Left lung (tissue), 10 donors: ENCODE measurements around the gene RAET1L. TPM values are rescaled to one million over a fixed set of nuclear protein-coding genes. Genes with fewer than 3 reads are reported as not detected.
A peak's percentile ranks its signal among the peaks of the same experiment; 100 is the strongest.
"Not testable (repeated sequence)": the region's sequence is repeated elsewhere in the genome, so short reads cannot be mapped to it uniquely, and the experiment has no call there.

Source experiments
- ATAC-seq: fragments of 200-7000 bp; cut with Tn5 transposase; one replicate; pipeline ENCODE4 v1.9.1; 2020; ENCODE audit warnings: moderate library complexity
- DNase-seq, 4 donors: peaks; one replicate each; pipeline ENCODE4 v3.0.0-alpha.2; 2013 to 2020
- H3K27ac ChIP-seq, 2 donors: fragments of 200-600 bp; sonication (generic) in 1 of 2; one replicate each; pipeline versions ENCODE4 v1.5.0 to v1.8.0; 2020 to 2021
- H3K27me3 ChIP-seq, 2 donors: fragments of 200-600 bp; sonication (generic) in 1 of 2; one replicate each; pipeline versions ENCODE4 v1.5.0 to v1.8.0; 2020 to 2021
- H3K36me3 ChIP-seq, 2 donors: fragments of 200-600 bp; sonication (generic) in 1 of 2; one replicate each; pipeline versions ENCODE4 v1.5.0 to v1.8.0; 2020 to 2021
- H3K4me1 ChIP-seq, 2 donors: fragments of 200-600 bp; one replicate each; pipeline ENCODE4 v1.8.0; 2021
- H3K4me3 ChIP-seq, 2 donors: fragments of 200-600 bp; sonication (generic) in 1 of 2; one replicate each; pipeline versions ENCODE4 v1.5.0 to v1.8.0; 2020 to 2021; ENCODE audit warnings: mild to moderate bottlenecking in 1 of 2
- H3K9me3 ChIP-seq, 2 donors: fragments of 200-600 bp; sonication (generic) in 1 of 2; one replicate each; pipeline versions ENCODE4 v1.5.0 to v1.8.0; 2020 to 2021
- intact Hi-C, 2 donors: fragments of 100-400 bp; cut with DNase I; formaldehyde crosslinking; loops; one replicate each; pipeline versions ENCODE4 v1.11.2 to v1.14.2; 2022
- polyA plus RNA-seq, 6 donors: library from polyadenylated mRNA; unstranded; fragments of 120-200 nt; gene quantifications; one replicate each; pipeline ENCODE4 v1.2.1, GENCODE V29; 2013; ENCODE audit not compliant: insufficient read length in 6 of 6
- total RNA-seq, 2 donors: library from RNA; stranded (reverse); fragmentation: NEBNext Ultra II Directional; extraction: Animal tissue kit (Norgen Biotek cat#: 25700); gene quantifications; one replicate each; pipeline ENCODE4 v1.2.1, GENCODE V29; 2021
- TF ChIP-seq, protein P1 (sequence below), 2 donors: fragments of 200-600 bp; sonication (generic) in 1 of 2; IDR thresholded peaks; one replicate each; pipeline versions ENCODE4 v1.5.0 to v1.8.0; 2021; ENCODE audit warnings: antibody characterized with exemption in 2 of 2
- donor health status: DM: no; HTN: yes; CAD: no.
- donor health status: DM: no; HTN: no; CAD: no.

RAET1L gene
- total and polyA plus RNA-seq, 8 donors, result 0.15 to 0.58 (median 0.17) TPM; not detected in 5

- TF ChIP-seq, protein P1, sequence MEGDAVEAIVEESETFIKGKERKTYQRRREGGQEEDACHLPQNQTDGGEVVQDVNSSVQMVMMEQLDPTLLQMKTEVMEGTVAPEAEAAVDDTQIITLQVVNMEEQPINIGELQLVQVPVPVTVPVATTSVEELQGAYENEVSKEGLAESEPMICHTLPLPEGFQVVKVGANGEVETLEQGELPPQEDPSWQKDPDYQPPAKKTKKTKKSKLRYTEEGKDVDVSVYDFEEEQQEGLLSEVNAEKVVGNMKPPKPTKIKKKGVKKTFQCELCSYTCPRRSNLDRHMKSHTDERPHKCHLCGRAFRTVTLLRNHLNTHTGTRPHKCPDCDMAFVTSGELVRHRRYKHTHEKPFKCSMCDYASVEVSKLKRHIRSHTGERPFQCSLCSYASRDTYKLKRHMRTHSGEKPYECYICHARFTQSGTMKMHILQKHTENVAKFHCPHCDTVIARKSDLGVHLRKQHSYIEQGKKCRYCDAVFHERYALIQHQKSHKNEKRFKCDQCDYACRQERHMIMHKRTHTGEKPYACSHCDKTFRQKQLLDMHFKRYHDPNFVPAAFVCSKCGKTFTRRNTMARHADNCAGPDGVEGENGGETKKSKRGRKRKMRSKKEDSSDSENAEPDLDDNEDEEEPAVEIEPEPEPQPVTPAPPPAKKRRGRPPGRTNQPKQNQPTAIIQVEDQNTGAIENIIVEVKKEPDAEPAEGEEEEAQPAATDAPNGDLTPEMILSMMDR (IDR thresholded peaks at IDR 0.05), result no peak
- Histone ChIP-seq H3K36me3 (no peaks in the 10 kb centered on the region), H3K27ac (no peak overlapping the region), H3K27me3 (peaks cover 4 to 55% of the 10 kb centered on the region in 2 donors), H3K4me1 (peaks cover 0 to 5% of the 10 kb centered on the region in 2 donors), H3K9me3 (no peaks in the 10 kb centered on the region), H3K4me3 (no peak overlapping the region)
- no peak for DNase-seq
- intact Hi-C loops, result no loop called here
- no peak for ATAC-seq
These were observed 25.7 kb downstream of the RAET1L start for GRCh38 chr6:149999636-150000035.

GRCh38 chr6:149995971-149996370 is 29.4 kb downstream of the RAET1L start:
- H3K27ac ChIP-seq, result no peak overlapping the region
- no peak overlapping the region for H3K4me3 ChIP-seq
- H3K36me3 ChIP-seq, result no peaks in the 10 kb centered on the region
- TF ChIP-seq, protein P1 (IDR thresholded peaks at IDR 0.05), result no peak
- intact Hi-C loops, result no loop called here
- no peak for ATAC-seq
- no peak for DNase-seq
- H3K9me3 ChIP-seq, result no peaks in the 10 kb centered on the region
- peaks cover 36 to 69% of the 10 kb centered on the region in 2 donors for H3K27me3 ChIP-seq
- H3K4me1 ChIP-seq, result peaks cover 0 to 4% of the 10 kb centered on the region in 2 donors

GRCh38 chr6:149995235-149995750 is 30.0 kb downstream of the RAET1L start:
- Histone ChIP-seq H3K9me3 (no peaks in the 10 kb centered on the region), H3K27ac (no peak overlapping the region), H3K4me1 (peaks cover 5 to 10% of the 10 kb centered on the region in 2 donors), H3K36me3 (no peaks in the 10 kb centered on the region), H3K4me3 (no peak overlapping the region), H3K27me3 (peaks cover 42 to 74% of the 10 kb centered on the region in 2 donors)
- intact Hi-C loops, result no loop called here
- TF ChIP-seq, protein P1 (IDR thresholded peaks at IDR 0.05), result no peak
- DNase-seq, result no peak
- ATAC-seq, result no peak

DNA sequence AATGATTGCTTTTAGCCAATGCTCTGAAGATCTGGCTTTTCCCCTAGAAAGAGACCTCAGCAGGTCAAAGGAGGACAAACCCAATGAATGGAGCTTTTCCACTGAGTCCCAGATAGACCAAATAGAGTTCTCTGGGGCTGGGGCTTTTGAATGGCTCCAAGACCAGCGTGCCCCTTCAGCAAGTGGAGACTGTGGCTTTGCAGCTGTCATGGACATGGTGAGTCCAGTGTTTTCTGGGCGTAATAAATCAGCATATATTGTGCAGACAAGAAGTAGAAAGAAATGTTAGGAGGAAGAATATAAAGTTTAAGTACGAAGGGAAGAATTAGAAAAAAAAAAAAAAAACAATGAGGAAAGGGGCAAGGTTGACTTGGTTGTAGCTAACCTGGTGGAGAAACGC is 33.5 kb downstream of the RAET1L start:
- H3K36me3 ChIP-seq, result no peaks in the 10 kb centered on the region
- H3K4me3 ChIP-seq, result no peak overlapping the region
- intact Hi-C loops, result no loop called here
- H3K27ac ChIP-seq, result no peak overlapping the region
- peaks cover 74 to 100% of the 10 kb centered on the region in 2 donors for H3K27me3 ChIP-seq
- H3K9me3 ChIP-seq, result no peaks in the 10 kb centered on the region
- ATAC-seq, result no peak
- DNase-seq, result no peak
- TF ChIP-seq, protein P1 (IDR thresholded peaks at IDR 0.05), result no peak
- peaks cover 7 to 18% of the 10 kb centered on the region in 2 donors for H3K4me1 ChIP-seq

DNA sequence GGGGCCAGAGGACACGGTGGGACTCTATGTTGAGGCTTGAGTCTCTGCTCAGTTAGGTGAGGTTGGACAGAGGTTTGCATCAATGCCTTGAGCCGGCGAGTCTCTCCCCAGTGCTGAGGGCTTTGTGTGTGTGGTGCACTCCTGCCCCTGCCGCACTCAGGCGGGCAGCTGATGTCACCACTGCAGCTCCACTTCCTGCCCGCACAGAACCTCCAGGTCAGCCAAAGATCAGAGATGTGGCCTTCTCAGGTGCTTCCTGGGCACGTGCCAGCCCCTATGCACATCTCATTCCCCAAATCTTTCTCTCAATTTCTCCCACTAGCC is 33.9 kb downstream of the RAET1L start:
- H3K9me3 ChIP-seq, intact Hi-C loops, H3K4me3 ChIP-seq, DNase-seq, H3K36me3 ChIP-seq, H3K27ac ChIP-seq: not testable (repeated sequence)
- ATAC-seq, result peak; percentile 44
- Histone ChIP-seq H3K27me3 (peaks cover 78 to 100% of the 10 kb centered on the region in 2 donors), H3K4me1 (peaks cover 7 to 18% of the 10 kb centered on the region in 2 donors)
